Activated naive CD8-positive, alpha-beta T cell treated with anti-CD3 and anti-CD28 coated beads, Interleukin-2, amount 50 U/mL, for 24 hours (primary cell): ENCODE measurements around the gene RAP1GAP2.

Experiments used
- ATAC-seq: fragments of 150-1000 bp; cut with Tn5 transposase; one replicate; pipeline ENCODE4 v1.10.0; 2021
- DNase-seq: peaks from one replicate; pipeline ENCODE4 v3.0.0; 2021
- H3K27ac Mint-ChIP-seq: one replicate; pipeline ENCODE4 v1.8.0; 2021; ENCODE audit warnings: mild to moderate bottlenecking, mixed read lengths
- H3K27me3 Mint-ChIP-seq: one replicate; pipeline ENCODE4 v1.8.0; 2021; ENCODE audit warnings: mixed read lengths
- H3K36me3 Mint-ChIP-seq: one replicate; pipeline ENCODE4 v1.8.0; 2021; ENCODE audit warnings: low read depth, mixed read lengths
- H3K4me1 Mint-ChIP-seq: one replicate; pipeline ENCODE4 v1.8.0; 2021; ENCODE audit warnings: mixed read lengths
- H3K4me3 Mint-ChIP-seq: one replicate; pipeline ENCODE4 v1.8.0; 2021; ENCODE audit warnings: mild to moderate bottlenecking, moderate library complexity, mixed read lengths
- H3K9me3 Mint-ChIP-seq: one replicate; pipeline ENCODE4 v1.8.0; 2021; ENCODE audit warnings: mixed read lengths

The RAP1GAP2 gene

DNA sequence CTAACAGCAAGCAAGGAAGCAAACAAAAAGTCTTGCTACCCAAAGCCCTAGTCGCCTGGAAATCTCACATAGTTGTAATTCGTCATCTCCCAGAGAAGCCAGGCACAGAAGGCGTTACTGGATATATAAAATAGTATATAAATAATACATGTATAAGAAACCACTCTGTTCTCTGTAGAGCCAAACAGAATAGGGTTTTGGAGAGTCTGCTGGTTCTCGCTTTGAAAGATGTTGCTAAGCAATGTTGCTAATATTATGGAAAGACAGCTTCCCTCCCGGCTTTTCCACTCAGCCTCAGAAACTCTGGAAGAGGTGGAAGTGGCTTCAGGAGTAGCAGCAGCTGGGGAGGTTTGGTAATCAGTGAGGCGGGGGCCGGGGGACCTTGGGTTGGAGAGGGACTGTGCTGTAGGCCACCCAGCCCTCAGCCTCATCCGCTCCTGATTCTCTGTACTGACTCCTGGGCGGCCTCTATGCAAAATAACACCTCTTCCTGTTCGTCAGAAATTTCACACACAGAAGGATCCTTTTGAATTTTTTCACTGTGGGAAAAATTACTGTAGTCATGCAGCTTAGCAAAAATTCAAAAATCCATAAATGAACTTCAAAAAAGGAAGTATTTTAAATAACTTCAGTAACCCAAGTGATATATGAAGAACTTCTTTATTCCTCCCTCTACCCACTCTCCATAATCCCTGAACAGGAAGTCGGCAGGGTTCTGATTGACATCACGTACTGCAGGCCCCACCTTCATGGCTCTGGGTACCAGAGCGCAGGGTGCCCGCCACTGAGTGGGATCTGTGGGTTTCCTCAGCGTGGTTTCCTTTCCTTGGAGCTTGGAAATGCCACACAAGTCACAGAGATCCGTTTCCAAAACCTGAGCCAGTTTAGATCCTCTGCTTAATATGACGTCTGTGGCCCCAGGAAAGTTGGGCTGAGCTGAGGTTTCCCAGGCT is 51.4 kb downstream of the RAP1GAP2 start:
- no peaks in the 10 kb centered on the region for H3K9me3 Mint-ChIP-seq
- no peak overlapping the region for H3K4me3 Mint-ChIP-seq
- no peak overlapping the region for H3K27ac Mint-ChIP-seq
- peaks cover 14% of the 10 kb centered on the region for H3K4me1 Mint-ChIP-seq
- H3K36me3 Mint-ChIP-seq: no peaks in the 10 kb centered on the region
- ATAC-seq (no peak), DNase-seq (no peak)
- H3K27me3 Mint-ChIP-seq: peaks cover 26% of the 10 kb centered on the region

- H3K9me3 Mint-ChIP-seq: no peaks in the 10 kb centered on the region
- no peaks in the 10 kb centered on the region for H3K36me3 Mint-ChIP-seq
- H3K4me3 Mint-ChIP-seq: no peak overlapping the region
- no peak overlapping the region for H3K27ac Mint-ChIP-seq
- no peak for ATAC-seq
- H3K27me3 Mint-ChIP-seq: peaks cover 24% of the 10 kb centered on the region
- peaks cover 16% of the 10 kb centered on the region for H3K4me1 Mint-ChIP-seq
- DNase-seq: no peak
These were observed 53.1 kb downstream of the RAP1GAP2 start for GRCh38 chr17:2849327-2849670.

GRCh38 chr17:2850991-2851390 is 54.8 kb downstream of the RAP1GAP2 start:
- Mint-ChIP-seq H3K4me1 (peaks cover 24% of the 10 kb centered on the region), H3K27ac (no peak overlapping the region), H3K27me3 (peaks cover 36% of the 10 kb centered on the region), H3K9me3 (no peaks in the 10 kb centered on the region), H3K4me3 (no peak overlapping the region), H3K36me3 (no peaks in the 10 kb centered on the region)
- no peak for DNase-seq
- no peak for ATAC-seq

DNA sequence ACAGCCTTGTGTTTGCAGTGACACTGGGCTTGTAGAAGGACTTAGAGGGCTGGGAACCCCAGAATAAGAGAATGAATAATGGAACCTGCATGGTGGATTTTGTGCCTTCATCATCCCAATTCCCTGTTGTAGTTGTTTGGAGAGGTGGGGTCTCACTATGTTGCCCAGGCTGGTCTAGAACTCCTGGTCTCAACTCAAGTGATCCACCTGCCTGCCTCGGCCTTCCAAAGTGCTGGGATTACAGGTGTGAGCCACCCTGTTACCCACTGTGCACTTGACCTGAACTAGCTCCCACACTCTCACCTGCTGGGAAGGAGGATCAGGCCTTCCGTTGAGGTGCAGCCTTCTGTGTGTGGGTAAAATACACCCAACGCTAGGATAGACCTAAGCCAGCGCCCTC is 55.4 kb downstream of the RAP1GAP2 start:
- peaks cover 40% of the 10 kb centered on the region for H3K27me3 Mint-ChIP-seq

GRCh38 chr17:2852221-2852620 is 56.0 kb downstream of the RAP1GAP2 start:
- Mint-ChIP-seq H3K27ac (no peak overlapping the region), H3K4me3 (no peak overlapping the region), H3K9me3 (no peaks in the 10 kb centered on the region), H3K4me1 (peaks cover 24% of the 10 kb centered on the region), H3K36me3 (no peaks in the 10 kb centered on the region), H3K27me3 (peaks cover 44% of the 10 kb centered on the region)
- DNase-seq (no peak), ATAC-seq (no peak)

More for the DNA sequence above, 55.4 kb downstream of the RAP1GAP2 start:
- no peak overlapping the region for H3K4me3 Mint-ChIP-seq
- no peak for DNase-seq
- H3K27ac Mint-ChIP-seq: no peak overlapping the region
- H3K36me3 Mint-ChIP-seq: no peaks in the 10 kb centered on the region
- ATAC-seq: no peak
- H3K9me3 Mint-ChIP-seq: no peaks in the 10 kb centered on the region
- peaks cover 24% of the 10 kb centered on the region for H3K4me1 Mint-ChIP-seq

GRCh38 chr17:2852729-2853282 is 56.6 kb downstream of the RAP1GAP2 start:
- H3K4me3 Mint-ChIP-seq: no peak overlapping the region
- peaks cover 22% of the 10 kb centered on the region for H3K4me1 Mint-ChIP-seq
- DNase-seq: no peak
- no peak overlapping the region for H3K27ac Mint-ChIP-seq
- ATAC-seq: no peak
- no peaks in the 10 kb centered on the region for H3K36me3 Mint-ChIP-seq
- H3K9me3 Mint-ChIP-seq: no peaks in the 10 kb centered on the region
- H3K27me3 Mint-ChIP-seq: peaks cover 46% of the 10 kb centered on the region

DNA sequence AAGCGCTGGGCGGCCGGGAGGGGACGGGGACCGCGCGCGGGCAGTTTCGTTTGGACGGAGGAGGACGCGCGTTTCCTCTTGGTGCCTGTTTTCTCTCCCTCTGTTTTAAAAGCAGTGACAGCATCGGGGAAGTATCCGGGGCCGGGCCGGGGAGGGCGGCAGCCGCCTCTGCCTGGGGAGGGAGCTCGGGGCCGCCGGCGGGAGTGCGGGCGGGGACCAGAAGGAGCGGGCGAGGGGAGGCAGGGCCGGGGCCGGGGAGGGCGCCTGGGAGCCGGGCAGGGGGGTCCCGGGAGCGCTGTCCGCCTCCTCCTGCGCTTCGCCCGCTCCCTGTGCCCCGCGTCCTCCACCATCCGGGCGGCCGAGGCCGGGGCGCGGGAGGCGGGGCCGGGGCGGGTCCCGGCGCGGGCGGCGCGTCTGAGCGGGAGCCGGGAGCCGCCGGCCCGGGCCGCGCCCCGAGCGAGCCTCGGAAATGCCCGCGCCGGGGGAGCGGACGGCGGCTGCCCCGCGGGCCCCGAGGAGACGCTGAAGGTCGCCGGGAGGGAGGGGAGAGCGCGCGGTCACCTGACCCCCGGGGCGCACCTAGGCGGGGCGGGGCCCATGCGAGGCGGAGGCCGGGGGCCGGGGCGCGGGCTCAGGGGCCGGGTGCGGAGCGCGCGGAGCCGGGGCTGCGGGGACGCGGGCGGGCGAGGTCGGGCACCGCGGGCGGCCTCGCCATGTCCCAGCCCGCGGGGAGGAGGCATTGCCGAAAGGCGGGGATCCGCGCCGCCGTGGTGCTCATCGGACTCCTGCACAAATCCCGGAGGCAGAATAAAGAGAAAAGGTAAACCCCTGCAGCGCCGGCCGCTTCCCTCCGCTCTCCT is 57.3 kb downstream of the RAP1GAP2 start:
- DNase-seq (peak; percentile 20), ATAC-seq (peak; percentile 11)
- peaks cover 44% of the 10 kb centered on the region for H3K27me3 Mint-ChIP-seq
- H3K4me1 Mint-ChIP-seq: peaks cover 16% of the 10 kb centered on the region
- H3K9me3 Mint-ChIP-seq: no peaks in the 10 kb centered on the region
- H3K36me3 Mint-ChIP-seq: no peaks in the 10 kb centered on the region
- H3K4me3 Mint-ChIP-seq: peak overlapping the region; percentile 72
- H3K27ac Mint-ChIP-seq: no peak overlapping the region

DNA sequence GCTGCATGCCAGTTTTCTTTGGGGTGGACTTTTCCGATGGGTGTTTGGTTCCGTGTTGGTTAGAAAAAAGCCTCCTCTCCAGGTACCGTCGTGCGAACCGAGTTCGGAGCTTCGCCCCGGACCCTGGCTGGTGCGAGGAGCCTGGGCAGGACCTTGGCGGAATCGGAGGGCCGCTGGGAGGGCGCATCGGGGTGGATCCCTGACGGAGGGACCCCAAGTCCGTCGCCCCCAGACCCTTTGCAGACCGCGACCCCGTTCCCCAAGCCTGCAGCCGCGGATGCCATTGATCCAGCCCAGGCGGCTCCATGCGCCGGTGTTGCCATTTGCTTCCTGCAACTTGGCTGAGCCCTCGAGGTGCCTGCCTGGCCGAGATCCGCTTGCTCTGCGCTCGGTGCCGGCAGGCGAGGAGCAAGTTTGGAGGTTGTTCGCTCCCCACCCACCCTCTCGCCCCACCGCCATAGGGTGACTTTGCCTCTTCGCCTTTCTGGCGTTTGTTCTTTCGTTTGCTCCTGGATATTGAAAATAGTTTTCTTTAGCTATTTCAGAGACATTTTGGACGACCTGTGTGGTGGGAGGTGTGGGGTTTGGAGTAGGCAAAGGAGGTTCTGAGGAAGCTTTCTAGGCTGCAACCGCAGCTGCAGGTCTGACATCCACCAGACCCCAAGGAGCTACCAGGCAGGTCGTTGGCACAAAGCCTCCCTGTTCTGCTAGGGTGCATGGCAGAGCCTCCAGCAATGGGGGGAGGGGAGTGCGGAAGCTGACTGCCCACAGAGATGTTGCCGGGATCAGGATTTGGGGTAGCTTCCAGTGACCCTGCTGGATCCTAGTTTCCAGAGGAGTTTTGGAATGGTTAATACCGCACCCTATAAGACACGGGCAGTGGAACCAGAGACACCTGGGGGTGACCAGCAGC is 58.2 kb downstream of the RAP1GAP2 start:
- Mint-ChIP-seq H3K27me3 (peaks cover 43% of the 10 kb centered on the region), H3K27ac (no peak overlapping the region)
- no peak for ATAC-seq

GRCh38 chr17:2855063-2855600 is 58.9 kb downstream of the RAP1GAP2 start:
- ATAC-seq (no peak), DNase-seq (no peak)
- H3K9me3 Mint-ChIP-seq: no peaks in the 10 kb centered on the region
- H3K27me3 Mint-ChIP-seq: peaks cover 43% of the 10 kb centered on the region
- peaks cover 12% of the 10 kb centered on the region for H3K4me1 Mint-ChIP-seq
- H3K27ac Mint-ChIP-seq: no peak overlapping the region
- peak overlapping the region; percentile 72 for H3K4me3 Mint-ChIP-seq
- H3K36me3 Mint-ChIP-seq: no peaks in the 10 kb centered on the region

More for the DNA sequence above, 58.2 kb downstream of the RAP1GAP2 start:
- Mint-ChIP-seq H3K36me3 (no peaks in the 10 kb centered on the region), H3K9me3 (no peaks in the 10 kb centered on the region), H3K4me1 (peaks cover 12% of the 10 kb centered on the region), H3K4me3 (peak overlapping the region; percentile 72)
- peak; percentile 20 for DNase-seq

DNA sequence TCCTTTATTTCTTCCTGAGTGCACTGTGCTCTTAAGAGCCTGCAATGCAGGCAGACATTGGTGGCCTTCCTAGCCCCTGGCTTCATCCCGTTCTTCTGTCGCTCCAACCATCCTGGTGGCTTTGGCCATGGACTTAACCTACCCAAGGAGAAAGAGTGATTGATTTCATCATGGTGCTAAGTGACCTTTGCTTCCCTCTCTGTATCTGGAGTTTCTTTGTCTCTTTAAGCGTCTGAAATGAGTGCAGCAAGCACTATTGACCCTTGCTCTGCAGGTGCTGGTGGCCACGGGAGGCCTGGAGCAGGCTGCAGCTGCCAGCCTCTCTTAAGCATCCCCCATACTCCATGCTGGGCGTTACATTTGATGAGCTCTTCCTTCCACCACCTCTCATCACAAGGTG is 60.5 kb downstream of the RAP1GAP2 start:
- Mint-ChIP-seq H3K27me3 (peaks cover 33% of the 10 kb centered on the region), H3K27ac (no peak overlapping the region), H3K4me3 (no peak overlapping the region), H3K4me1 (peaks cover 12% of the 10 kb centered on the region), H3K36me3 (no peaks in the 10 kb centered on the region), H3K9me3 (no peaks in the 10 kb centered on the region)
- ATAC-seq (no peak), DNase-seq (no peak)

DNA sequence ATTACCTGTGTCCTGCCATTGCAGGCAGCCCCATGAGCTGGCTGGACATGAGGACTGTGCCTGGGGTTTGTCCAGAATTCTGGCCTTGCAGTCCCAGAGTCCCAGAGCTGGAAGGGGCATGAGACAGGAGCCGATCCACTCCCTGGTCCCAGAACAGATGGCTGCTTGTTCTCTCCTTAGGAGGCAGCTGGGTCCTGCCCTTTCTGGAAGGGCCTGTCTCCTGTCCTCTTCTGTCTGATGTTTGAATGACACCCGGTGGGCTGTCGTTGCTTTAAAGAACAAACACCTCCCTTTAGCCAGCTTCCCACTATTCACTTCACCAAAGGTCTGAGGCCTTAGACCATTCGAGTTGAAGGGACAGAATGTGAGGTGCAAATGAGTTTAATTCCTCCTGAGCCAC is 63.8 kb downstream of the RAP1GAP2 start:
- H3K9me3 Mint-ChIP-seq: no peaks in the 10 kb centered on the region
- ATAC-seq (no peak), DNase-seq (no peak)
- H3K4me1 Mint-ChIP-seq: peaks cover 3% of the 10 kb centered on the region
- H3K36me3 Mint-ChIP-seq: no peaks in the 10 kb centered on the region
- no peak overlapping the region for H3K4me3 Mint-ChIP-seq
- H3K27me3 Mint-ChIP-seq: peaks cover 19% of the 10 kb centered on the region
- H3K27ac Mint-ChIP-seq: no peak overlapping the region

GRCh38 chr17:2860883-2861282 is 64.6 kb downstream of the RAP1GAP2 start:
- Mint-ChIP-seq H3K9me3 (no peaks in the 10 kb centered on the region), H3K4me3 (no peak overlapping the region), H3K27me3 (peaks cover 15% of the 10 kb centered on the region), H3K36me3 (no peaks in the 10 kb centered on the region), H3K4me1 (no peaks in the 10 kb centered on the region), H3K27ac (no peak overlapping the region)
- DNase-seq (no peak), ATAC-seq (no peak)

GRCh38 chr17:2862197-2862596 is 66.0 kb downstream of the RAP1GAP2 start:
- no peak overlapping the region for H3K4me3 Mint-ChIP-seq
- no peak overlapping the region for H3K27ac Mint-ChIP-seq
- ATAC-seq: no peak
- no peaks in the 10 kb centered on the region for H3K9me3 Mint-ChIP-seq
- no peaks in the 10 kb centered on the region for H3K4me1 Mint-ChIP-seq
- H3K27me3 Mint-ChIP-seq: peaks cover 5% of the 10 kb centered on the region
- no peaks in the 10 kb centered on the region for H3K36me3 Mint-ChIP-seq
- no peak for DNase-seq

DNA sequence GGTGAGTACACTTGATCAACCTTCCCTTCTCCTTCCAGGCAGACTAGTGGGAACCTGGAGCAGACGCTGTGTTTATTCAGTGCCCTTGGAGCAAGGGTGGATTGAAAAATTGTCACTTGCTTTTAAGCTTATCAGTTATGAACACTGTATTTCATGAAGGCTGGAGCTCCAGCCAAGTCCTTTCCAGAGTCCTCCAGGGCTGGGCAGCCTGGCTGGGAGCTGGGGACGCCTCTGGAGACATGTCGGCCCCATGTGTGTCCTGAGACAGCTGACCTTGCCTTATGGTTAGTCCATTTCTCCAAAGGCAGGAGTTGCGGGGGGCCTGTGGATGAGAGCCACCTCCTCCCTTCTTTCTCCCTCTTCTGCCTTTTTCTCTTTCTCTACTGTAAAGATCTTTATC is 67.0 kb downstream of the RAP1GAP2 start:
- Mint-ChIP-seq H3K4me1 (no peaks in the 10 kb centered on the region), H3K27ac (no peak overlapping the region), H3K36me3 (no peaks in the 10 kb centered on the region), H3K4me3 (no peak overlapping the region), H3K9me3 (no peaks in the 10 kb centered on the region), H3K27me3 (peaks cover 2% of the 10 kb centered on the region)
- ATAC-seq (no peak), DNase-seq (no peak)
